Immature natural killer cell (primary cell): ENCODE measurements around the gene KDM1B. TPM values are rescaled to one million over a fixed set of nuclear protein-coding genes. Genes with fewer than 3 reads are reported as not detected.
"Not testable (repeated sequence)": the region's sequence is repeated elsewhere in the genome, so short reads cannot be mapped to it uniquely, and the experiment has no call there.

Experiments used
- DNase-seq, 3 donors: peaks; one replicate each; pipeline ENCODE4 v3.0.0; 2022; ENCODE audit warnings: mixed read lengths in 1 of 3
- H3K27ac Mint-ChIP-seq, 6 donors: one replicate each; pipeline ENCODE4 v1.8.0; 2020; ENCODE audit warnings: mixed read lengths in 6 of 6, mild to moderate bottlenecking in 5 of 6, inconsistent platforms in 4 of 6, moderate library complexity in 3 of 6
- H3K27me3 Mint-ChIP-seq, 3 donors: one replicate each; pipeline ENCODE4 v1.8.0; 2020 to 2021; ENCODE audit warnings: low read depth in 3 of 3, mild to moderate bottlenecking in 3 of 3, mixed read lengths in 3 of 3, moderate library complexity in 3 of 3, inconsistent platforms in 1 of 3
- H3K36me3 Mint-ChIP-seq, 3 donors: one replicate each; pipeline ENCODE4 v1.8.0; 2020; ENCODE audit warnings: mixed read lengths in 3 of 3, inconsistent platforms in 2 of 3, mild to moderate bottlenecking in 2 of 3
- H3K4me1 Mint-ChIP-seq, 2 donors: one replicate each; pipeline ENCODE4 v1.8.0; 2020; ENCODE audit warnings: inconsistent platforms in 2 of 2, mild to moderate bottlenecking in 2 of 2, mixed read lengths in 2 of 2, moderate library complexity in 1 of 2
- H3K4me3 Mint-ChIP-seq, 5 donors: one replicate each; pipeline ENCODE4 v1.8.0; 2020; ENCODE audit warnings: mild to moderate bottlenecking in 5 of 5, mixed read lengths in 5 of 5, inconsistent platforms in 3 of 5, moderate library complexity in 3 of 5
- H3K9me3 Mint-ChIP-seq, 6 donors: one replicate each; pipeline ENCODE4 v1.8.0; 2020; ENCODE audit warnings: mild to moderate bottlenecking in 6 of 6, mixed read lengths in 6 of 6, inconsistent platforms in 4 of 6, moderate library complexity in 3 of 6
- polyA plus RNA-seq, 3 donors: library from polyadenylated mRNA; unstranded; fragments of 300-500 nt; fragmentation: Illumina TruSeq; gene quantifications; one replicate each; pipeline ENCODE4 v1.2.3, GENCODE V29; 2021

KDM1B gene
- polyA plus RNA-seq, 3 donors from 2014 or later = 0.05 to 1.3 (median 0.83) TPM

GRCh38 chr6:18138906-18139305 lies 16.3 kb upstream of the KDM1B start:
- no peaks in the 10 kb centered on the region for H3K4me1 Mint-ChIP-seq
- DNase-seq = no peak
- H3K36me3 Mint-ChIP-seq = peaks cover 37 to 54% (median 52%) of the 10 kb centered on the region in 3 donors
- no peaks in the 10 kb centered on the region for H3K9me3 Mint-ChIP-seq
- H3K4me3 Mint-ChIP-seq = no peak overlapping the region
- no peak overlapping the region for H3K27ac Mint-ChIP-seq
- H3K27me3 Mint-ChIP-seq = no peaks in the 10 kb centered on the region

- no peaks in the 10 kb centered on the region for H3K9me3 Mint-ChIP-seq
- peaks cover 32 to 54% (median 46%) of the 10 kb centered on the region in 3 donors for H3K36me3 Mint-ChIP-seq
- no peak overlapping the region for H3K27ac Mint-ChIP-seq
- H3K4me1 Mint-ChIP-seq = no peaks in the 10 kb centered on the region
- no peak overlapping the region for H3K4me3 Mint-ChIP-seq
- no peaks in the 10 kb centered on the region for H3K27me3 Mint-ChIP-seq
- DNase-seq = no peak
Observed at GRCh38 chr6:18139935-18140621, 15.1 kb upstream of the KDM1B start.

GRCh38 chr6:18141805-18142590 lies 13.2 kb upstream of the KDM1B start:
- no peak for DNase-seq
- no peaks in the 10 kb centered on the region for H3K27me3 Mint-ChIP-seq
- no peaks in the 10 kb centered on the region for H3K4me1 Mint-ChIP-seq
- H3K27ac Mint-ChIP-seq = no peak overlapping the region
- H3K36me3 Mint-ChIP-seq = peaks cover 32 to 52% (median 39%) of the 10 kb centered on the region in 3 donors
- no peaks in the 10 kb centered on the region for H3K9me3 Mint-ChIP-seq
- no peak overlapping the region for H3K4me3 Mint-ChIP-seq

GRCh38 chr6:18142591-18142861 lies 12.7 kb upstream of the KDM1B start:
- Mint-ChIP-seq H3K36me3 (peaks cover 32 to 55% (median 41%) of the 10 kb centered on the region in 3 donors), H3K9me3 (no peaks in the 10 kb centered on the region), H3K27me3 (no peaks in the 10 kb centered on the region), H3K27ac (peak overlapping the region in 1 of 6 donors; percentile 11), H3K4me3 (no peak overlapping the region), H3K4me1 (no peaks in the 10 kb centered on the region)
- DNase-seq = no peak

- no peak overlapping the region for H3K27ac Mint-ChIP-seq
- no peak for DNase-seq
- peaks cover 21 to 44% (median 22%) of the 10 kb centered on the region in 3 donors for H3K36me3 Mint-ChIP-seq
- no peaks in the 10 kb centered on the region for H3K9me3 Mint-ChIP-seq
- H3K4me1 Mint-ChIP-seq = no peaks in the 10 kb centered on the region
- H3K27me3 Mint-ChIP-seq = no peaks in the 10 kb centered on the region
- no peak overlapping the region for H3K4me3 Mint-ChIP-seq
Observed at GRCh38 chr6:18147160-18147559, 8.1 kb upstream of the KDM1B start.

GRCh38 chr6:18147616-18148015 lies 7.6 kb upstream of the KDM1B start:
- Mint-ChIP-seq H3K36me3 (peaks cover 16 to 39% (median 18%) of the 10 kb centered on the region in 3 donors), H3K4me1 (peaks cover 2 to 4% of the 10 kb centered on the region in 2 donors), H3K27ac (no peak overlapping the region), H3K27me3 (no peaks in the 10 kb centered on the region), H3K4me3 (no peak overlapping the region), H3K9me3 (no peaks in the 10 kb centered on the region)
- DNase-seq = no peak

GRCh38 chr6:18148304-18149025 lies 6.8 kb upstream of the KDM1B start:
- H3K4me1 Mint-ChIP-seq = peaks cover 10 to 11% of the 10 kb centered on the region in 2 donors
- H3K27ac Mint-ChIP-seq = no peak overlapping the region

GRCh38 chr6:18151391-18151790 lies 3.8 kb upstream of the KDM1B start:
- Mint-ChIP-seq H3K4me1 (peaks cover 26 to 30% of the 10 kb centered on the region in 2 donors), H3K36me3 (peaks cover 8 to 25% (median 10%) of the 10 kb centered on the region in 3 donors), H3K27ac (peak overlapping the region in 1 of 6 donors; percentile 40)
- H3K4me3 Mint-ChIP-seq, H3K27me3 Mint-ChIP-seq, H3K9me3 Mint-ChIP-seq, DNase-seq: not testable (repeated sequence)

More at GRCh38 chr6:18148304-18149025, 6.8 kb upstream of the KDM1B start:
- DNase-seq = no peak
- no peaks in the 10 kb centered on the region for H3K9me3 Mint-ChIP-seq
- peaks cover 0 to 2% (median 0%) of the 10 kb centered on the region in 3 donors for H3K27me3 Mint-ChIP-seq
- no peak overlapping the region for H3K4me3 Mint-ChIP-seq
- peaks cover 9 to 32% (median 10%) of the 10 kb centered on the region in 3 donors for H3K36me3 Mint-ChIP-seq

GRCh38 chr6:18151801-18152200 lies 3.4 kb upstream of the KDM1B start:
- Mint-ChIP-seq H3K4me1 (peaks cover 26 to 32% of the 10 kb centered on the region in 2 donors), H3K9me3 (no peaks in the 10 kb centered on the region), H3K27ac (no peak overlapping the region), H3K36me3 (peaks cover 8 to 24% (median 10%) of the 10 kb centered on the region in 3 donors), H3K4me3 (no peak overlapping the region), H3K27me3 (peaks cover 0 to 7% (median 2%) of the 10 kb centered on the region in 3 donors)
- no peak for DNase-seq

- DNase-seq = no peak
- Mint-ChIP-seq H3K27ac (peak overlapping the region in 4 of 6 donors; percentile 48 to 81 (median 71)), H3K27me3 (peaks cover 0 to 7% (median 2%) of the 10 kb centered on the region in 3 donors), H3K9me3 (no peaks in the 10 kb centered on the region), H3K36me3 (peaks cover 0 to 11% (median 7%) of the 10 kb centered on the region in 3 donors), H3K4me1 (peaks cover 26 to 32% of the 10 kb centered on the region in 2 donors), H3K4me3 (peak overlapping the region in 2 of 5 donors; percentile 60 to 99)
Observed at GRCh38 chr6:18153311-18153703, 1.9 kb upstream of the KDM1B start.

- H3K4me1 Mint-ChIP-seq = peaks cover 26 to 32% of the 10 kb centered on the region in 2 donors
- H3K36me3 Mint-ChIP-seq = peaks cover 0 to 4% (median 3%) of the 10 kb centered on the region in 3 donors
- no peaks in the 10 kb centered on the region for H3K9me3 Mint-ChIP-seq
- peaks cover 0 to 7% (median 2%) of the 10 kb centered on the region in 3 donors for H3K27me3 Mint-ChIP-seq
- peak within 1 kb of the TSS; percentile 99 for H3K4me3 Mint-ChIP-seq
- peak within 1 kb of the TSS; percentile 95 to 100 (median 99) for H3K27ac Mint-ChIP-seq
- peak in 1 of 3 donors; percentile 1 for DNase-seq
Observed at GRCh38 chr6:18154507-18155149, 594 bp upstream of the KDM1B start, which contains the start of gene TPMT. TPMT (minus strand) TSS chr6:18155077; CDS start chr6:18149127, 5,950 bp downstream.

GRCh38 chr6:18155864-18156421 lies 721 bp downstream of the KDM1B start:
- Mint-ChIP-seq H3K9me3 (no peaks in the 10 kb centered on the region), H3K4me1 (peaks cover 26 to 32% of the 10 kb centered on the region in 2 donors), H3K36me3 (peaks cover 6 to 10% (median 7%) of the 10 kb centered on the region in 3 donors), H3K4me3 (peak overlapping the region; percentile 99), H3K27ac (peak overlapping the region; percentile 73 to 99 (median 86)), H3K27me3 (peaks cover 0 to 7% (median 2%) of the 10 kb centered on the region in 3 donors)
- DNase-seq = no peak

GRCh38 chr6:18160911-18161310 lies 5.7 kb downstream of the KDM1B start:
- Mint-ChIP-seq H3K27ac (no peak overlapping the region), H3K36me3 (peaks cover 19 to 41% (median 19%) of the 10 kb centered on the region in 3 donors), H3K9me3 (no peaks in the 10 kb centered on the region), H3K27me3 (no peaks in the 10 kb centered on the region), H3K4me1 (peaks cover 5 to 7% of the 10 kb centered on the region in 2 donors), H3K4me3 (no peak overlapping the region)
- DNase-seq = no peak
